ENCODE measurements around the gene C9orf78.

Gene C9orf78

DNA sequence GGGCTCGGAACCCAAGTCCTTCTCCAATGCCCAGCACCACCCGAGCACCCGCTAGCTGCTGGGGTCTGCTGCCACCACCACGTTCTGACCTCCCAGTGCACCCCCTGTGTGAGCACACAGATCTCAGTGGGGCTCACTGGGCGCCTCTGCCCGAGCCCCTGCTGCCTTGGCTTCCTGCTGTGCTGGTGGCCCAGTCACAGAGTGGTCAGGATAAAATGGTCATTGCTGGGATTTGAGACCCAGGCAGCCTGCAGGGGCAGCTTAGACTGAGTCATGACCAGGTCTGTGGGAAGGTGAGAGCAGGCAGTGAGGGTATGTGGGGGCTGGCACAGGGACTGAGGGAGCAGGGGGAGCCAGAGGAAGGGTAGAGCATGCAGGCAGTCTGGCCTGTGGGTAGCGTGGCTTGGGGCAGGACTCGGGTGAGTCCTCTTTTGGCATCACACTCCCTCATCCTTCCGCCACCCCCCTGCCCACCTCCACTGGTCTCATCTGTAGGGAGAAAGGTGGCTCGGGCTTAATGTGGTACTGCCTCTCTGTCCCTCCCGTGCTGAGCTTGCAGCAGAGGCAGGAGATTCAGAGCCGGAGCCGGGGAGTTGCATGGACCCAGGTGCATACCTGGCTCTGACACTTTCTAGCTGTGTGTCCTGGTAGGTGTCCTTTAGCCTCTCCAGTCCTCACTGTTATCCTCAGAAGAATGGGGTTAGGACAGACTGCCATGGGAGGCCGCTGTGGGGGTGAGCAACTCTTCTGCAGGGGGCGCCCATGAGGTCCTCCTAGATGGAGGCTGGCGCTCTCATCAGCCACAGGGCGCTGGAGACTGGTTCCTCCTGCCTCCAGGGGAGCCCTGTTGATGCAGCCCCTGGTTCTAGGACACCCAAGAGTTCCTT is 32.3 kb upstream of the C9orf78 start:
- FAIRE-seq: no peak

- no peak for FAIRE-seq
These were observed 31.5 kb upstream of the C9orf78 start for GRCh38 chr9:129866394-129867135.

DNA sequence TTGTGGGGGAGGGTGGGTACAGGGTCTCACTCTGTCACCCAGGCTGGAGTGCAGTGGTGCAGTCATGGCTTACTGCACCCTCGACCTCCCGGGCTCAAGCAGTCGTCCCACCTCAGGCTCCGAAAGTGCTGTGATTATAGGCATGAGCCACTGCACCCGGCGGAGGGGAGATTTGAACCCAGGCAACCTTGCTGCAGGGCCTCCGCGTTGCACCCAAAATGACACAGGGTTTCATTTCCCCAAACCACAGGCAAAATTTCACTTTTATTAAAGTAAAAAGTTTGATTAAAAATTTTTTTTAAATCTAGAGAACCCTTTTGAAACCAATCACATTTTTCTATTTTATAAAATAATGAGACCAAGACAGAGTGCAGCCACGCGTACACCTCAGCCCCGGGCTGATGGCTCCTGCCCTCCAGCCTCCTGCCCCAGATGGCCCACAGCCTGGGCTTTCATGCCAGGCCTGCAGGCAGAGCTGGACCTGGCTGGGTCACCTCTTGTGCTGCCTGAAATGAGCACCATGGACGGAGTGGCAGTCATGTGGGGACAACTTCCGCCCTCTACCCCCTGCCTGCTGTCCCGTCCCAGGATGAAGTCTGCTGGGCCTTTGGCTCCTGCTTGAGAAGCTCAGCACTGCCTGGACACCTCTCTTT is 30.7 kb upstream of the C9orf78 start:
- no peak for FAIRE-seq

- FAIRE-seq: no peak
These were observed 30.0 kb upstream of the C9orf78 start for GRCh38 chr9:129864991-129865647.

GRCh38 chr9:129863059-129863690 is 28.1 kb upstream of the C9orf78 start:
- FAIRE-seq: no peak

DNA sequence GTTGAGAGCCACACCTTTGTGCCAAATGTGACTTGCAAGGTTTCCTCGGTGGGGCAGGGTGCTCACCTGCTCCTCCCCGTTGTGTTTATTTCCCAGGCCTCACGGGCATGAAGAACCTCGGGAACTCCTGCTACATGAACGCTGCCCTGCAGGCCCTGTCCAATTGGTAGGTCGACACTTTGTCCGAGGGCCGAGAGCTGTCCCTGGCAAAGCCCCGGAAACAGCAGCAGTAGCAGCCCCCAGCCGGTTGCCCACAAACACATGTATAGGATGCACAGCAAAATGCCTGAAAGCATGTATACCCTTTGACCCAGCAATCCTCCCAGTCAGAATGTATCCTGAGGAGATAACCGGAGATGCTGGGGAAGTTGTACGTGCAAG is 26.4 kb upstream of the C9orf78 start:
- no peak for FAIRE-seq

GRCh38 chr9:129860653-129861446 is 25.8 kb upstream of the C9orf78 start:
- no peak for FAIRE-seq

GRCh38 chr9:129858167-129858962 is 23.3 kb upstream of the C9orf78 start:
- FAIRE-seq: no peak

DNA sequence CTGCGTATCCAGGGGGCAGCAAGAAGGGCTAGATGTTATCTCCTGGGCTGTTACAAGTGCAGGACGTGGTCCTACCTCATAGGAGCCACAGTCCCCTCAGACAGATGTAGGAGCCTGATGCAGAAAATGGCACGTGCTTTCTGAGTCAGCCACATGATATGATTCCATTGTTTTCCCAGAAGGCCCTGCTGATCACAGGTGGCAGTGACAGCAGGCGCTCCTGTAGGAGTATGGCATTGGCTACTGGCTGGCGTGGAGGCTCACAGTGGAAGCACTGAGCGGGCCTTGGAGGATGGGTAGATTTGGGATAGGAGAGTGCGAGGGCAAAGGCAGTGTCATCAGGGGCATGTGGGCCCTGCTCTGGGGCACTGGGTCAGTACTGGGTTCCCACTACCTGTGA is 22.1 kb upstream of the C9orf78 start:
- FAIRE-seq: no peak

- no peak for FAIRE-seq
These were observed 19.6 kb upstream of the C9orf78 start for GRCh38 chr9:129854588-129855110.

DNA sequence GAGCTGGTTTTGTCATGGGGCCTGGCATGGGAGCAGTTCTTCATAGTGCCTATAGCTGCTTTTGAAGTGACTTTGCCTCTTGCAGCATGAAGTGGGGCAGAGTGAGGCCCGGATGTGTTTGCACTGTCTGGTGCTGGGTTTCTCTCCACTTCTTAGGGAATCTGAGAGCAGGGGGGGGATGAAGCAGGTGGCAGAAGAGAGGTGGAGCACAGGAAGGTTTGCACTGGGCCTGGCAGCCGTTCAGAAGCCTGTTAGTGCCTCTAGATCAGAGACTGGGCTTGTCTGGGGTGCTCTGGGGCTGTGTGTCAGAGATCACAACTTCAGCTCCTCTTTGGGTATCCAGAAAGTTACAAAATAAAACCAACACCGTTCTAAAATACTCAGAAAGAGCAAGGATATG is 18.5 kb upstream of the C9orf78 start:
- FAIRE-seq: no peak

GRCh38 chr9:129852579-129852978 is 17.5 kb upstream of the C9orf78 start:
- FAIRE-seq: no peak

DNA sequence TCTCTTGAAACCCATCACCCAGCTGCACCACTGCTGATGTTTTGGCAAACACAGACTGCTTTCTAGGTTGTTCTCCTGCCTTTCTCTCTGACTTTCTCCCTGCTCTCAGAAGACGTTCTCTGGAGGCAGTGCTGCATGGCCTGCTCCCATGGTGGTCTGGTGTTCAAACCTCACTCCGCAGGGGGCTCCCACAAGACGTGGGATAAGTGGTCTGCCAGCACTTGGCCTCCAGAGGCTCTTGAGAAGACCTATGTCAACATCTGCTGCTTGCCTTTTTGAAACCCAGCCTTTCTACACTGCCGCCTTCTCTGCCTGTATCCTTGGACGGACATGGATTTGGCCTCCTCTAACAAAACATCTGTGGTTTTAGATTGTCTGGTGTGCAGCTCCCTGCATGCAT is 16.7 kb upstream of the C9orf78 start:
- no peak for FAIRE-seq

DNA sequence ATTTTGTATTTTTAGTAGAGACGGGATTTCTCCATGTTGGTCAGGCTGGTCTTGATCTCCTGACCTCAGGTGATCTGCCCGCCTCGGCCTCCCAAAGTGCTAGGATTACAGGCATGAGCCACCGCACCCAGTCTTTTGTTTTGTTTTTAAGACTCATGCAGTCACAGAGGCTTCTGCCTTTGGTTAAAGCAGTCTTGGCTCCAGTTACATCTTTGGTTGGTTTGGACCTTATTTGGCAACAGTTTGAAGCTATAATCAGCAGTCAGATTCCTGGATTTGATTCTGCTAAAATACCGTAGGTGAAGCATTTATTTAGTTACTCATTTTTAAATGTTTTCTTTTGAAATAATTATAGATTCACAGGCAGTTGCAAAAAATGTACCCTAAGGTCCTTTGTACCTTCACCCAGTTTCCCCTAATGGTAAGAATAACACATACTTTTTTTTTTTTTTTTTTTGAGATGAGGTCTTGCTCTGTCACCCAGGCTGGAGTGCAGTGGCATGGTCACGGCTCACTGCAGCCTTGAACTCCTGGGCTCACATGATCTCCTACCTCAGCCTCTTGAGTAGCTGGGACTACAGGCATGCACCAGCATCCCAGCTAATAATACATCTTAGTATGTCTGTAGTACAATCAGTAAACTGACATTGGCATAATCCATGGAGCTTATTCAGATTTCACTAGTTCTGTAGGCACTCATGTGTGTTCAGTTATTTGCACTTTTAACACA is 15.9 kb upstream of the C9orf78 start:
- FAIRE-seq: no peak

- FAIRE-seq: no peak
These were observed 14.8 kb upstream of the C9orf78 start for GRCh38 chr9:129849901-129850300.

GRCh38 chr9:129848712-129849441 is 13.8 kb upstream of the C9orf78 start:
- FAIRE-seq: no peak

DNA sequence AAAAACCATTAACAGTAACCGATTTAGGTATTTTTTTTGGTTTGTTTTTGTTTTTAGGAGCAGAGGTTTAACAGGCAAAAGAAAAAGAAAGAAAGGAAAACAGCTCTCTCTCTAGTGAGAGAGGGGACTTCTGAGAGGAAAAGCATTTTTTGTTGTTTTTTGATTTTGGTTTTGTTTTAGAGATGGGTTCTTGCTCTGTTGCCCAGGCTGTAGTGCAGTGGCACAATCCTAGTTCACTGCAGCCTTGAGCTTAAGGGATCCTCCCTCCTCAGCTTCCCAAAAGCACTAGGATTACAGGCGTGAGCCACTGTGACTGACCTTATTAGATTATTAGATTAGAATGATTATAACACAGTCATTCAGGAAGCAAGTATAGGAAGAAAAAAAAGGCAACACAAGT is 10.3 kb upstream of the C9orf78 start:
- FAIRE-seq: no peak

- FAIRE-seq: no peak
These were observed 6.0 kb upstream of the C9orf78 start for GRCh38 chr9:129841071-129841470.

GRCh38 chr9:129840034-129840433 is 5.0 kb upstream of the C9orf78 start:
- no peak for FAIRE-seq

Measured in A204.1 (cell line).